Osteoblast (primary cell): ENCODE data around the gene MARVELD1. TPM values are rescaled to one million over a fixed set of nuclear protein-coding genes. Genes with fewer than 3 reads are reported as not detected.
A peak's percentile ranks its signal among the peaks of the same experiment; 100 is the strongest.

Source experiments
- DNase-seq: peaks from one replicate; pipeline ENCODE4 v3.0.0; 2011; ENCODE audit warnings: low spot score, mixed read lengths; ENCODE audit not compliant: insufficient read length; ENCODE audit errors: missing footprints
- H2AFZ ChIP-seq: 2 replicates; pipeline ENCODE4 v1.6.0; 2011; ENCODE audit warnings: mild to moderate bottlenecking, low read length
- H3K27ac ChIP-seq: 2 replicates; pipeline ENCODE4 v1.5.1; 2011; ENCODE audit warnings: mild to moderate bottlenecking, low read depth, low read length, moderate library complexity
- H3K27me3 ChIP-seq: 2 replicates; pipeline ENCODE4 v1.6.0; 2012; ENCODE audit warnings: mild to moderate bottlenecking, control low read depth, inconsistent platforms, low read length, moderate library complexity; ENCODE audit not compliant: insufficient read depth
- H3K36me3 ChIP-seq: 2 replicates; pipeline ENCODE4 v1.5.1; 2011; ENCODE audit warnings: mild to moderate bottlenecking, low read length, control low read depth, moderate library complexity; ENCODE audit not compliant: insufficient read depth
- H3K4me1 ChIP-seq: 2 replicates; pipeline ENCODE4 v1.5.1; 2011; ENCODE audit warnings: mild to moderate bottlenecking, low read length, control low read depth, moderate library complexity; ENCODE audit not compliant: insufficient read depth
- H3K4me2 ChIP-seq: 2 replicates; pipeline ENCODE4 v1.6.0; 2011; ENCODE audit warnings: mild to moderate bottlenecking, low read length; ENCODE audit not compliant: insufficient read depth
- H3K4me3 ChIP-seq: fragments of 200-600 bp; sonication (generic); 3 replicates; pipeline ENCODE4 v1.5.1; 2012; ENCODE audit warnings: mild to moderate bottlenecking, low read length, inconsistent platforms; ENCODE audit not compliant: insufficient read depth
- H3K79me2 ChIP-seq: 2 replicates; pipeline ENCODE4 v1.6.0; 2012; ENCODE audit warnings: mild to moderate bottlenecking, low read length, control low read depth, inconsistent platforms; ENCODE audit not compliant: insufficient read depth
- H3K9me3 ChIP-seq: 2 replicates; pipeline ENCODE4 v1.5.1; 2011; ENCODE audit warnings: low read depth, low read length, control low read depth
- H4K20me1 ChIP-seq: 2 replicates; pipeline ENCODE4 v1.6.0; 2012; ENCODE audit warnings: mild to moderate bottlenecking, low read length, control low read depth; ENCODE audit not compliant: insufficient read depth
- CTCF ChIP-seq: IDR thresholded peaks from 2 replicates; pipeline ENCODE4 v1.5.1; 2011; ENCODE audit warnings: mild to moderate bottlenecking, low read depth, low read length, moderate library complexity; ENCODE audit errors: extremely low read depth
- total RNA-seq: library from RNA; depleted of rRNA; stranded (reverse); fragments of >200 nt; gene quantifications from 2 replicates; pipeline ENCODE4 v1.2.3, GENCODE V29; 2012

Gene MARVELD1
- total RNA-seq, 1 donor: 57.5 TPM

GRCh38 chr10:97669571-97669970, 44.0 kb upstream of the MARVELD1 start:
- no peaks in the 10 kb centered on the region for H3K9me3 ChIP-seq
- H3K36me3 ChIP-seq: peaks cover 71% of the 10 kb centered on the region
- no peak overlapping the region for H3K27ac ChIP-seq
- H3K4me1 ChIP-seq: no peaks in the 10 kb centered on the region
- TF ChIP-seq CTCF: no peak
- H3K79me2 ChIP-seq: no peaks in the 10 kb centered on the region
- no peak for DNase-seq
- no peak overlapping the region for H2AFZ ChIP-seq
- H4K20me1 ChIP-seq: peaks cover under 1% of the 10 kb centered on the region
- H3K4me2 ChIP-seq: no peak overlapping the region
- H3K4me3 ChIP-seq: no peak overlapping the region
- H3K27me3 ChIP-seq: no peaks in the 10 kb centered on the region

- Histone ChIP-seq H3K4me3 (no peak overlapping the region), H3K27me3 (no peaks in the 10 kb centered on the region), H3K27ac (no peak overlapping the region), H3K9me3 (no peaks in the 10 kb centered on the region), H2AFZ (no peak overlapping the region), H3K4me2 (no peak overlapping the region), H3K4me1 (no peaks in the 10 kb centered on the region), H4K20me1 (peaks cover 10% of the 10 kb centered on the region), H3K36me3 (peaks cover 78% of the 10 kb centered on the region), H3K79me2 (peaks cover 21% of the 10 kb centered on the region)
- no peak for TF ChIP-seq CTCF
- peak; percentile 69 for DNase-seq
Measured at GRCh38 chr10:97673736-97674525, 39.6 kb upstream of the MARVELD1 start.

- no peak for TF ChIP-seq CTCF
- Histone ChIP-seq H4K20me1 (peaks cover 12% of the 10 kb centered on the region), H3K4me2 (no peak overlapping the region), H3K36me3 (peaks cover 72% of the 10 kb centered on the region), H3K4me1 (no peaks in the 10 kb centered on the region), H3K4me3 (no peak overlapping the region), H3K9me3 (no peaks in the 10 kb centered on the region), H3K79me2 (peaks cover 32% of the 10 kb centered on the region), H2AFZ (no peak overlapping the region), H3K27me3 (no peaks in the 10 kb centered on the region), H3K27ac (no peak overlapping the region)
- no peak for DNase-seq
Measured at GRCh38 chr10:97675222-97675621, 38.3 kb upstream of the MARVELD1 start.

- H3K4me3 ChIP-seq: no peak overlapping the region
- H3K36me3 ChIP-seq: peaks cover 59% of the 10 kb centered on the region
- no peaks in the 10 kb centered on the region for H3K4me1 ChIP-seq
- no peaks in the 10 kb centered on the region for H3K9me3 ChIP-seq
- no peaks in the 10 kb centered on the region for H3K27me3 ChIP-seq
- peak overlapping the region; percentile 5 for H3K27ac ChIP-seq
- H3K79me2 ChIP-seq: peaks cover 44% of the 10 kb centered on the region
- peak; percentile 78 for DNase-seq
- peak; percentile 79 for TF ChIP-seq CTCF
- H3K4me2 ChIP-seq: no peak overlapping the region
- peaks cover 15% of the 10 kb centered on the region for H4K20me1 ChIP-seq
- H2AFZ ChIP-seq: no peak overlapping the region
Measured at GRCh38 chr10:97676770-97677581, 36.6 kb upstream of the MARVELD1 start.
